Memory B cell (primary cell): Measurements from ENCODE around the gene EDN2.

Source experiments
- ATAC-seq: fragments of 150-1000 bp; cut with Tn5 transposase; 2 replicates; pipeline ENCODE4 v1.10.0; 2021; ENCODE audit warnings: low read depth, mild to moderate bottlenecking, moderate library complexity
- DNase-seq, 2 donors: peaks; one replicate each; pipeline ENCODE4 v3.0.0; 2022; ENCODE audit warnings: low spot score in 2 of 2
- H3K27ac Mint-ChIP-seq: one replicate; pipeline ENCODE4 v1.8.0; 2022; ENCODE audit warnings: mild to moderate bottlenecking, moderate library complexity, mixed read lengths
- H3K27me3 Mint-ChIP-seq: one replicate; pipeline ENCODE4 v1.8.0; 2022; ENCODE audit warnings: mixed read lengths
- H3K36me3 Mint-ChIP-seq: one replicate; pipeline ENCODE4 v1.8.0; 2022; ENCODE audit warnings: mild to moderate bottlenecking, mixed read lengths
- H3K4me1 Mint-ChIP-seq: one replicate; pipeline ENCODE4 v1.8.0; 2022; ENCODE audit warnings: mixed read lengths
- H3K4me3 Mint-ChIP-seq: one replicate; pipeline ENCODE4 v1.8.0; 2022; ENCODE audit warnings: mild to moderate bottlenecking, moderate library complexity, mixed read lengths
- H3K9me3 Mint-ChIP-seq: one replicate; pipeline ENCODE4 v1.8.0; 2022; ENCODE audit warnings: mixed read lengths

The EDN2 gene

DNA sequence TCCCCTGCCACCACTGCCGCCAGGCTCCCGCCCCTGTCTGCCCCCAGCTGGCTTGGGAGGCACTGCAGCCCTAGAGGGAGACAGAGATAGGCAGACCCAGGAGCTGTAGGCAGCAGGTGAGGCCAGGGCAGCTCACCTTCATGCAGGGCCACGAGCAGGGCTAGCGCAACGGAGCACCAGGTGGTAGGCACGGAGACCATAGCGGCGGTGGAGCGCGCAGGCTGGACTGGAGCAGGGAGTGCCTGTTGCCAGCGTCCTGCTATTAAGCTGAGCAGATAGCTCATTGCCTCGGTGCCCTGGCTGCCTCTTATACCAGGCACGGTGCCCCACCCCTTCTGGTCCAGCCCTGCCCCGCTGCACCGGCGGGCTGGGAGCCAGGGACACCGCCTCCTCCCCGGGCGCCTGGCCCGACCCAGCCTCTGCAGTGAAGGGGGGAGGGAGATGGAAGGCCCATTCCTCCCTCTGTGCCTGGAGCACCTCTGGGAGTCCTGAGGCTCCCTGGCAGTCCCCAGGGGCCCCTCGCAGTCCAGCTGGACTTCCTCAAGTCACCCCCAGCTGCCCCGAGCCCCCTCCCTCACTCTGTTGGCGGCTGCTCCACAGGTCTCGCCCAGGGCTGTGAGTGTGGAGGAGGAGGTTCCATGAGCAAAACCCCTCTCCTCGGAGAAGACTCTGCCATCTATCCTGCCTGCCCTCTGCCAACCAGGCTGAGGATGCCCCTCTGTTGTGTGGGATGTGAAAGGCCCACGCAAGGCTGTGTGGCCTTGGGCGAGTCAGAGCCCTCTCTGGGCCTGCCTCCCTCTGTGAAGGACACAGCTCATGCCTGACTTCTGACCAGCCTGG is at the start of gene EDN2:
EDN2 (minus strand) TSS at position 282 of the 840 bp plus-strand sequence; CDS start at position 200, 82 bp downstream.
- DNase-seq = no peak
- peaks cover 3% of the 10 kb centered on the region for H3K36me3 Mint-ChIP-seq
- peaks cover 3% of the 10 kb centered on the region for H3K9me3 Mint-ChIP-seq
- H3K4me1 Mint-ChIP-seq = peaks cover 10% of the 10 kb centered on the region
- H3K4me3 Mint-ChIP-seq = no peak within 1 kb of the TSS
- no peak within 1 kb of the TSS for H3K27ac Mint-ChIP-seq
- no peak for ATAC-seq
- H3K27me3 Mint-ChIP-seq = peaks cover 16% of the 10 kb centered on the region

DNA sequence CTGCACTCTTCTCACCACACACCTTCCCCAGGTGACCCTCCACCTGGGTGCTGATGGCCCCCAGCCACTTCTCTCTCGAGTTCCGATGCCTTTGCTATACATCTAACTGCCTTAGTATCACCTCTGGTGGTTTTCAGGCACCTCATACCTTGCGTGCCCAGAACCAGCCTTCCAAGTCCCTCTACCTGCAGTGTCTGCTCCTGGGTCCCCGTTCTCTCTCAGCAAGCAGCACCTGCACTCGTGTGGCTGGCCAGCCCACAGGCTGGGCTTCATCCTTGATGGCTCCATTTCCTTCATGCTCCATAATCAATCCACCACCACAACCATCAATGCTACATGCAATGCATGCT is 49.2 kb upstream of the EDN2 start:
- Mint-ChIP-seq H3K36me3 (peaks cover 7% of the 10 kb centered on the region), H3K9me3 (no peaks in the 10 kb centered on the region), H3K4me1 (peaks cover 48% of the 10 kb centered on the region), H3K27ac (peak overlapping the region; percentile 39), H3K4me3 (no peak overlapping the region), H3K27me3 (no peaks in the 10 kb centered on the region)
- DNase-seq (no peak), ATAC-seq (no peak)

GRCh38 chr1:41533016-41533730 is 48.7 kb upstream of the EDN2 start:
- Mint-ChIP-seq H3K4me1 (peaks cover 46% of the 10 kb centered on the region), H3K4me3 (no peak overlapping the region), H3K27ac (peak overlapping the region; percentile 39), H3K36me3 (peaks cover 7% of the 10 kb centered on the region), H3K9me3 (no peaks in the 10 kb centered on the region), H3K27me3 (no peaks in the 10 kb centered on the region)
- ATAC-seq = no peak
- DNase-seq = no peak

GRCh38 chr1:41532206-41532975 is 47.9 kb upstream of the EDN2 start:
- Mint-ChIP-seq H3K4me3 (no peak overlapping the region), H3K27ac (peak overlapping the region; percentile 85), H3K9me3 (peaks cover 2% of the 10 kb centered on the region), H3K27me3 (no peaks in the 10 kb centered on the region), H3K4me1 (peaks cover 44% of the 10 kb centered on the region), H3K36me3 (peaks cover 7% of the 10 kb centered on the region)
- DNase-seq = no peak
- ATAC-seq = no peak

- peaks cover 5% of the 10 kb centered on the region for H3K9me3 Mint-ChIP-seq
- H3K27ac Mint-ChIP-seq = peak overlapping the region; percentile 36
- peaks cover 53% of the 10 kb centered on the region for H3K4me1 Mint-ChIP-seq
- no peak overlapping the region for H3K4me3 Mint-ChIP-seq
- H3K36me3 Mint-ChIP-seq = peaks cover 12% of the 10 kb centered on the region
- ATAC-seq = no peak
- no peak for DNase-seq
- H3K27me3 Mint-ChIP-seq = no peaks in the 10 kb centered on the region
Observed at GRCh38 chr1:41530411-41530810, 45.9 kb upstream of the EDN2 start.

DNA sequence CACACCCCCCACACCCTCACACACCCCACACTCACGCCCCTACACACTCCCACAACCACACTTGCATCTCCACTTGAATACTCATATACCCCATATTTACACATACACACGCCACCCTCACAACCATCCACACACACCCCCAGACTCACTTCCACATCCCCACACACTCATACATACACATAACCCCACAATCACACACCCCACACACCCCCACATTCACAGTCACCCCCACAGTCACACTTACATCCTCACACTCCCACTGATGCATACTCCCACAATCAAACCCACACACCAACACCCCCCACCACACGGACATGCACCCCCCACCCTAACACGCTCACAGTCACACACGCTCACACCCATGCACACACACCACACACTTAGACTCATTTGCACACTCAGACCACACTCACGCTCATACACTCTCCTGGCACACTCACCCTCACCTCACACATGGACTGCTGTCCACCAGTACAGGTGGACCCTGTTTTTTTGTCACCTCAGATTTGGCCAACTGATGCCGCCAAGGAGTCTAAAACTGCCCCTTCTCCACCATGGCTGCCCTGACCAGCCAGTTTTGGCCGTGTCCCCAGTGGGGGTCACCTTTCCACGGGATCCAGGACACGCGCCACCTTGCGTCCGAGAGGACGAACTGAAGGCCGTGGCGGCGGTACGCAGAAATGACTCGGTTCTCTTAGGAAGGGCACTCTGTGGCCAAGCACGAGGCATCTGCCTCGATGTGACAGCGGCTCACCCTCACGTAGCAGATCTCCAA is 45.3 kb upstream of the EDN2 start:
- no peaks in the 10 kb centered on the region for H3K27me3 Mint-ChIP-seq
- DNase-seq (no peak), ATAC-seq (no peak)
- H3K4me1 Mint-ChIP-seq = peaks cover 53% of the 10 kb centered on the region
- H3K9me3 Mint-ChIP-seq = peaks cover 5% of the 10 kb centered on the region
- H3K27ac Mint-ChIP-seq = peak overlapping the region; percentile 84
- peaks cover 12% of the 10 kb centered on the region for H3K36me3 Mint-ChIP-seq
- H3K4me3 Mint-ChIP-seq = no peak overlapping the region

GRCh38 chr1:41528726-41529605 is 44.5 kb upstream of the EDN2 start:
- H3K4me1 Mint-ChIP-seq = peaks cover 51% of the 10 kb centered on the region
- H3K27ac Mint-ChIP-seq = peak overlapping the region; percentile 84
- no peaks in the 10 kb centered on the region for H3K27me3 Mint-ChIP-seq
- H3K36me3 Mint-ChIP-seq = peaks cover 16% of the 10 kb centered on the region
- H3K9me3 Mint-ChIP-seq = peaks cover 5% of the 10 kb centered on the region
- ATAC-seq (no peak), DNase-seq (no peak)
- H3K4me3 Mint-ChIP-seq = no peak overlapping the region

GRCh38 chr1:41528106-41528505 is 43.6 kb upstream of the EDN2 start:
- DNase-seq (no peak), ATAC-seq (no peak)
- Mint-ChIP-seq H3K27ac (peak overlapping the region; percentile 84), H3K9me3 (peaks cover 5% of the 10 kb centered on the region), H3K4me1 (peaks cover 46% of the 10 kb centered on the region), H3K36me3 (peaks cover 16% of the 10 kb centered on the region), H3K4me3 (no peak overlapping the region), H3K27me3 (no peaks in the 10 kb centered on the region)

DNA sequence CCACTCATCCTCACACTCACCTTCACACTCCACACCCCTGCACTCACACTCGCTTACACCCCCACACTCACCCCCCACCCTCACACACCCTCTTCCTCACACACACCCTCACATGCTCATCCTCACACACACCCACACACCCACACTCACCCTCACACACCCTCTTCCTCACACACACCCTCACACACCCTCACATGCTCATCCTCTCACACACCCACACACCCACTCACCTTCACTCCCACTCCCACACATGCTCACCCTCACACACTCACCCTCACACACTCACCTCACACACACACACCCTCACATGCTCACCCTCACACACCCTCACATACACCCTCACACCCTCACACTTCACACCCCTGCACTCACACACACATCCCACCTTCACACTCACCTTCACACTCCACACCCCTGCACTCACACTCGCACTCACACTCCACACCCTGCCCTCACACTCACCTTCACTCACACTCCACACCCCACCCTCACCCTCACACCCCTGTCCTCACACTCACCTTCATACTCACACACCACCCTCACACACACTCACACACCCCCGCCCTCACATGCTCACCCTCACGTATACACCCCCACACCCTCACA is 42.6 kb upstream of the EDN2 start:
- peaks cover 5% of the 10 kb centered on the region for H3K9me3 Mint-ChIP-seq
- DNase-seq = no peak
- no peak overlapping the region for H3K4me3 Mint-ChIP-seq
- H3K27me3 Mint-ChIP-seq = no peaks in the 10 kb centered on the region
- peak overlapping the region; percentile 84 for H3K27ac Mint-ChIP-seq
- ATAC-seq = no peak
- H3K4me1 Mint-ChIP-seq = peaks cover 45% of the 10 kb centered on the region
- peaks cover 16% of the 10 kb centered on the region for H3K36me3 Mint-ChIP-seq

DNA sequence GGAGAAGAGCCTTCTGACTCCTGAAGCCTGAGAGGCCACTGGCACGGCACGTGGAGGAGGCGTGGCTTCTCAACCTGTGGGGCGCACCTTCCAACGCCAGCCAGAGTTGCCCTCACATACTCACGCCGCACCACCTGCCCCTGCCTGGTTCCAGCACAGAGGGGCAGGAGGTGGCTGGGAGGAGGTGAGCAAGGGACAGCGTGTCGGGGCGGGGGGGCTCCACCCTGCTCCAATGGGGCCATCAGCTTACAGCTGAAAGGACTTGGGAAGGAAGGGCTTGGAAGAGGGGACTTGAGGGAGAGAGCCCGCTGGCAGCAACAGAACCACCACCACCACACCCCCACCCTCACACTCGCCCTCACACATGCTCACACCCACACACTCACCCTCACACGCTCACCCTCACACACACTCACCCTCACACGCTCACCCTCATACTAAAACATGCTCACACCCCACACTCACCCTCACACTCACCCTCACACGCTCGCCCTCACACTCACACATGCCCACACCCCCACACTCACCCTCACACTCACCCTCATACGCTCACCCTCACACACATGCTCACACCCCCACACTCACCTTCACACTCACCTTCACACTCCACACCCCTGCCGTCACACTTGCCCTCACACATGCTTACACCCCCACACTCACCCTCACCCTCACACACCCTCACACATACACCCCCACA is 41.6 kb upstream of the EDN2 start:
- no peaks in the 10 kb centered on the region for H3K27me3 Mint-ChIP-seq
- peak overlapping the region; percentile 84 for H3K27ac Mint-ChIP-seq
- DNase-seq = no peak
- peaks cover 5% of the 10 kb centered on the region for H3K9me3 Mint-ChIP-seq
- peaks cover 35% of the 10 kb centered on the region for H3K4me1 Mint-ChIP-seq
- H3K4me3 Mint-ChIP-seq = no peak overlapping the region
- no peak for ATAC-seq
- H3K36me3 Mint-ChIP-seq = peaks cover 12% of the 10 kb centered on the region

- H3K27me3 Mint-ChIP-seq = no peaks in the 10 kb centered on the region
- H3K4me1 Mint-ChIP-seq = peaks cover 31% of the 10 kb centered on the region
- H3K9me3 Mint-ChIP-seq = peaks cover 5% of the 10 kb centered on the region
- H3K36me3 Mint-ChIP-seq = peaks cover 12% of the 10 kb centered on the region
- ATAC-seq = no peak
- no peak for DNase-seq
- no peak overlapping the region for H3K27ac Mint-ChIP-seq
- H3K4me3 Mint-ChIP-seq = no peak overlapping the region
Observed at GRCh38 chr1:41524676-41525675, 40.5 kb upstream of the EDN2 start.
